H1 (cell line): ENCODE data around the gene H2BK1. TPM values are rescaled to one million over a fixed set of nuclear protein-coding genes. Genes with fewer than 3 reads are reported as not detected.

Experiments
- CTCF ChIA-PET: fragments of 300-600 bp; sonication (Branson Sonifier 250); formaldehyde crosslinking; loops from one replicate; lab custom pipeline; 2021; ENCODE audit not compliant: partially characterized antibody; lab: Charles Lee
- POLR2A ChIA-PET: fragments of 300-600 bp; sonication (Branson Sonifier 250); formaldehyde crosslinking; loops from one replicate; lab custom pipeline; 2021; ENCODE audit warnings: inconsistent platforms; ENCODE audit not compliant: partially characterized antibody; lab: Charles Lee
- DNase-seq, 2 experiments: peaks; one replicate each; pipeline versions ENCODE4 v3.0.0 to v3.0.0-alpha.2; 2010 to 2022; ENCODE audit warnings: low spot score in 2 of 2, low read depth in 1 of 2, mixed read lengths in 1 of 2
- FAIRE-seq: peaks from 2 replicates; lab custom pipeline; 2011; peaks lifted over from hg19 to GRCh38; lab: Jason Lieb, UNC
- H2AFZ ChIP-seq: 2 replicates; pipeline ENCODE4 v1.8.1; 2012; ENCODE audit warnings: low read length, inconsistent platforms
- H2AK5ac ChIP-seq: 2 replicates; pipeline ENCODE4 v1.6.1; 2013; ENCODE audit warnings: low read depth, low read length
- H2BK120ac ChIP-seq: replicated peaks from 2 replicates; pipeline ENCODE3; 2013; ENCODE audit warnings: low read depth, low read length, inconsistent platforms
- H2BK12ac ChIP-seq: 2 replicates; pipeline ENCODE4 v1.6.1; 2013; ENCODE audit warnings: low read depth, low read length
- H2BK15ac ChIP-seq: 2 replicates; pipeline ENCODE4 v1.6.1; 2013; ENCODE audit warnings: low read length
- H2BK20ac ChIP-seq: 2 replicates; pipeline ENCODE4 v1.6.1; 2013; ENCODE audit warnings: low read length
- H2BK5ac ChIP-seq: 2 replicates; pipeline ENCODE4 v1.6.1; 2013; ENCODE audit warnings: low read depth, low read length
- H3K14ac ChIP-seq: 2 replicates; pipeline ENCODE4 v1.6.1; 2013; ENCODE audit warnings: inconsistent platforms; ENCODE audit not compliant: insufficient read length
- H3K18ac ChIP-seq: 2 replicates; pipeline ENCODE4 v1.6.1; 2013; ENCODE audit warnings: low read length; ENCODE audit errors: extremely low read depth
- H3K23ac ChIP-seq: 2 replicates; pipeline ENCODE4 v1.6.1; 2013; ENCODE audit warnings: inconsistent platforms; ENCODE audit not compliant: insufficient read length
- H3K23me2 ChIP-seq: 2 replicates; pipeline ENCODE4 v1.6.1; 2013; ENCODE audit warnings: low read depth, low read length
- H3K27ac ChIP-seq: 2 replicates; pipeline ENCODE4 v1.6.1; 2011; ENCODE audit warnings: low read depth, low read length, inconsistent platforms
- H3K27me3 ChIP-seq, 4 experiments: replicated peaks in 1 of 4; 1 replicate in 1 of 4; 2 replicates in 3 of 4; pipeline versions ENCODE4 v1.6.1 to v1.8.1; 2011 to 2013; ENCODE audit warnings: low read length in 3 of 4, mild to moderate bottlenecking in 3 of 4, inconsistent platforms in 2 of 4, mixed read lengths in 2 of 4, moderate library complexity in 1 of 4; ENCODE audit not compliant: control insufficient read depth in 3 of 4, insufficient read depth in 3 of 4; ENCODE audit errors: extremely low read depth in 1 of 4
- H3K36me3 ChIP-seq, 4 experiments: 2 replicates each; pipeline versions ENCODE4 v1.6.1 to v1.8.1; 2011 to 2013; ENCODE audit warnings: mild to moderate bottlenecking in 4 of 4, low read length in 3 of 4, moderate library complexity in 2 of 4, control low read depth in 1 of 4, inconsistent platforms in 1 of 4; ENCODE audit not compliant: insufficient read depth in 4 of 4, control insufficient read depth in 2 of 4
- H3K4ac ChIP-seq: replicated peaks from 2 replicates; pipeline ENCODE3; 2013; ENCODE audit warnings: low read length, low read depth, mixed read lengths, inconsistent platforms; ENCODE audit not compliant: insufficient read length
- H3K4me1 ChIP-seq, 4 experiments: replicated peaks in 1 of 4; 1 replicate in 1 of 4; 2 replicates in 3 of 4; pipeline versions ENCODE4 v1.6.1 to v1.8.1; 2011 to 2013; ENCODE audit warnings: low read length in 3 of 4, inconsistent platforms in 2 of 4, mixed read lengths in 1 of 4; ENCODE audit not compliant: insufficient read depth in 4 of 4, control insufficient read depth in 3 of 4
- H3K4me2 ChIP-seq, 2 experiments: 2 replicates each; pipeline versions ENCODE4 v1.6.1 to v1.8.1; 2011 to 2013; ENCODE audit warnings: low read depth in 2 of 2, low read length in 2 of 2, control low read depth in 1 of 2, inconsistent platforms in 1 of 2, mild to moderate bottlenecking in 1 of 2; ENCODE audit not compliant: insufficient read depth in 1 of 2
- H3K4me3 ChIP-seq, 4 experiments: fragments of 200-600, 300-600 bp in 1 of 4; sonication (generic), shearing (Covaris generic), sonication (Bioruptor Twin) in 1 of 4; 2 replicates each; pipeline versions ENCODE4 v1.5.1 to v1.8.1; 2011 to 2016; ENCODE audit warnings: low read length in 4 of 4, low read depth in 3 of 4, control low read depth in 2 of 4, inconsistent platforms in 2 of 4, mild to moderate bottlenecking in 2 of 4, mixed read lengths in 1 of 4, moderate library complexity in 1 of 4; ENCODE audit not compliant: insufficient read depth in 2 of 4; ENCODE audit errors: extremely low read depth in 1 of 4
- H3K56ac ChIP-seq: replicated peaks from 2 replicates; pipeline ENCODE3; 2013; ENCODE audit warnings: low read depth, mild to moderate bottlenecking, mixed read lengths, low read length, inconsistent platforms; ENCODE audit not compliant: insufficient read length
- H3K79me1 ChIP-seq: 2 replicates; pipeline ENCODE4 v1.6.1; 2013; ENCODE audit warnings: low read depth, low read length, control low read depth
- H3K79me2 ChIP-seq, 2 experiments: 2 replicates each; pipeline versions ENCODE4 v1.6.1 to v1.8.1; 2012 to 2013; ENCODE audit warnings: low read length in 2 of 2, mild to moderate bottlenecking in 2 of 2, inconsistent platforms in 1 of 2; ENCODE audit not compliant: insufficient read depth in 2 of 2, control insufficient read depth in 1 of 2
- H3K9ac ChIP-seq, 4 experiments: replicated peaks in 1 of 4; 1 replicate in 1 of 4; 2 replicates in 3 of 4; pipeline versions ENCODE4 v1.6.1 to v1.8.1; 2011 to 2013; ENCODE audit warnings: low read depth in 3 of 4, low read length in 3 of 4, control low read depth in 2 of 4, mild to moderate bottlenecking in 2 of 4, moderate library complexity in 2 of 4, inconsistent platforms in 1 of 4; ENCODE audit errors: extremely low read depth in 1 of 4
- H3K9me3 ChIP-seq, 2 experiments: 2 replicates each; pipeline versions ENCODE4 v1.6.1 to v1.8.1; 2012 to 2013; ENCODE audit warnings: mild to moderate bottlenecking in 2 of 2, moderate library complexity in 2 of 2, control low read depth in 1 of 2, inconsistent platforms in 1 of 2, low read depth in 1 of 2, low read length in 1 of 2, mixed read lengths in 1 of 2; ENCODE audit not compliant: insufficient read depth in 2 of 2
- H4K20me1 ChIP-seq, 2 experiments: replicated peaks in 1 of 2; 2 replicates each; pipeline versions ENCODE3 to v1.8.1; 2011 to 2013; ENCODE audit warnings: inconsistent platforms in 2 of 2, low read length in 2 of 2, mild to moderate bottlenecking in 1 of 2; ENCODE audit not compliant: insufficient read depth in 2 of 2, control insufficient read depth in 1 of 2
- H4K5ac ChIP-seq: 2 replicates; pipeline ENCODE4 v1.6.1; 2013; ENCODE audit warnings: low read length, low read depth, mixed read lengths, inconsistent platforms; ENCODE audit not compliant: insufficient read length
- H4K8ac ChIP-seq: 2 replicates; pipeline ENCODE4 v1.8.0; 2013; ENCODE audit warnings: mild to moderate bottlenecking, moderate library complexity, low read length, inconsistent platforms; ENCODE audit not compliant: insufficient read depth; ENCODE audit errors: extremely low read depth
- H4K91ac ChIP-seq: replicated peaks from 2 replicates; pipeline ENCODE3; 2013; ENCODE audit warnings: low read length, mixed read lengths, inconsistent platforms; ENCODE audit not compliant: insufficient read length
- CEBPB ChIP-seq: IDR thresholded peaks from 2 replicates; pipeline ENCODE4 v1.6.1; 2012; ENCODE audit warnings: low read depth, low read length
- KDM1A ChIP-seq: fragments of 200-600, 300-600 bp; sonication (generic); IDR thresholded peaks from 2 replicates; pipeline ENCODE4 v1.7.1; 2016; ENCODE audit warnings: mild to moderate bottlenecking, low read length, borderline replicate concordance
- RAD21 ChIP-seq, 2 experiments: IDR thresholded peaks in 1 of 2; conservative IDR thresholded peaks in 1 of 2; 2 replicates each; pipeline ENCODE4 v1.6.1; 2011; ENCODE audit warnings: low read depth in 2 of 2, low read length in 2 of 2, improper control_type of control experiment in 1 of 2, inconsistent platforms in 1 of 2, mild to moderate bottlenecking in 1 of 2, moderate library complexity in 1 of 2
- SIN3A ChIP-seq, 2 experiments: IDR thresholded peaks in 1 of 2; conservative IDR thresholded peaks in 1 of 2; 2 replicates each; pipeline ENCODE4 v1.6.1; 2011 to 2012; ENCODE audit warnings: low read length in 2 of 2, improper control_type of control experiment in 1 of 2, low read depth in 1 of 2, mild to moderate bottlenecking in 1 of 2
- SIX5 ChIP-seq: IDR thresholded peaks from 2 replicates; pipeline ENCODE4 v1.6.1; 2011; ENCODE audit warnings: mild to moderate bottlenecking, low read depth, low read length
- WGBS, 2 experiments: shearing (Covaris generic) in 1 of 2; methylation state at CpG; one replicate each; pipeline versions ENCODE4 v1.1.6 to v1.1.7; 2013 to 2015; ENCODE audit warnings: low lambda C conversion rate in 2 of 2, mixed read lengths in 2 of 2, inconsistent platforms in 1 of 2, low coverage in 1 of 2, missing lambda C conversion rate in 1 of 2; ENCODE audit not compliant: insufficient replicate concordance in 2 of 2, insufficient coverage in 1 of 2, insufficient read length in 1 of 2; ENCODE audit errors: extremely low coverage in 1 of 2, missing lambda C conversion rate in 1 of 2; 5-methylcytosine and 5-hydroxymethylcytosine counted together
- polyA plus RNA-seq, 7 experiments: library from polyadenylated mRNA; depleted of rRNA in 3 of 7; stranded (reverse) in 5 of 7; unstranded in 2 of 7; fragments of >200 nt in 5 of 7; fragments of 200-250 nt in 2 of 7; gene quantifications; 1 replicate in 5 of 7; 2 replicates in 1 of 7; 4 replicates in 1 of 7; pipeline versions ENCODE4 v1.2.1 to v1.2.3, GENCODE V29; 2011 to 2013; ENCODE audit warnings: missing spikeins in 2 of 7, mixed read lengths in 2 of 7
- total RNA-seq: library from RNA; stranded (reverse); fragmentation: NEBNext Ultra II Directional; extraction: Animal tissue kit (Norgen Biotek cat#: 25700); gene quantifications from 2 replicates; pipeline ENCODE4 v1.2.1, GENCODE V29; 2021
- TF ChIP-seq, protein P1 (sequence below), 3 experiments: IDR thresholded peaks; 1 replicate in 2 of 3; 2 replicates in 1 of 3; pipeline versions ENCODE4 v1.5.1 to v1.6.1; 2011; ENCODE audit warnings: low read length in 3 of 3, mild to moderate bottlenecking in 3 of 3, inconsistent platforms in 2 of 3, low read depth in 1 of 3, moderate library complexity in 1 of 3; ENCODE audit not compliant: insufficient read depth in 1 of 3; ENCODE audit errors: control extremely low read depth in 1 of 3

H2BK1 gene
- total and polyA plus RNA-seq, 2 of the 8 experiments (the other 6 are each of a cell fraction or from before 2014, with no cell fraction given) = not detected

DNA sequence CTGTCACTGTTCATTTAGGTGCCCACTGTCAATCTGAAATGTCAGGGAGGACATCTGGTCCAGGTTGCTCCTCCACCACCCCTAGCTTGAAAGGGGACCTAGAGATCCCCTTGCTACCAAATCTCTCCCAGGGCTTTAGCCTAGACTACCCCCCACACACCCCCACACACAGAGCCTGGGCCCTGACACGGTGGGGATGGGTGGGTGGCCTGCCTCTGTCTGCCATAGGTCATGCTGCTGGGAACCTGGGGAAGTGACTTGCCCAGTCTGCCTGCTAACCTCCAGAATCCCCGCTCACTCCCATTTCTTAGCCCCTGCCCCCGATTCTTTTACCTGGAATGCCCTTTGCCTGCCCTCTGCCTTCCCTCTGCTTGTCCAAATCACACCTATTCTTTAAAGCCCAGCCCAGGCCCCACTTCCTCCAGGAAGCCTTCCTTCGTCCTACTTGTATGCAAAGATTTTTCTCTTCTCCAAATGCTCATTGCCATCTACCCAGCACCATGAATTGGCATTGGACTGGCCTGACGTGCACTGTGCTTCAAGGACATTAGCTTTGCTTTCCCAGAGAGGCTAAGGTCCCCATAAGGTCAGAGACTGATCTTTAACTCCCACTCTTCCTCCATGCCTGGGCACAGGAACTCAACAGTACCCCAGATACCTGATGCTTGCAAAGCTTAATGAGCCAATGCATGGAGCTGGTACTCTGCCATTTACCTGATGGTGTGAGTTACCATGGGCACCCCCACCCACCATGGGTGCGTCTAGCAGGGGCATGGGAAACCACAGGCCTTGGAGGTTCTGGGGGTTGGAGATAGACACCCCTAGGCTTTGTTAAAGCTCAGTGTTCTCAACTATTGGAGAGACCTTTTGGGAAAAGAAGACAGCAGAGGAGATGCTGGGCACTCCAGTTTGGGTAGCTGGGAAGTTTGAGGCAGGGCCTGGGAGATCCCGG lies 40.2 kb upstream of the H2BK1 start:
- ChIA-PET POLR2A (interaction anchor here (0.7 to 3.1 kb wide), 3 partner anchors 9 to 27 kb away, joined by 3 to 22 read pairs (median 5); partner anchors contain the start of gene CHPF2), CTCF (interaction anchor here (0.7 to 3.3 kb wide), 9 partner anchors 9 to 120 kb away, joined by 3 to 14 read pairs (median 4); no protein-coding TSS in a partner anchor)
- Histone ChIP-seq H4K8ac (no peak overlapping the region; the same call in none of the 2 replicates), H3K36me3 (no peaks in the 10 kb centered on the region), H3K18ac (peak overlapping the region; percentile 78; the same call in 1 of the 2 replicates), H3K79me1 (no peaks in the 10 kb centered on the region), H2BK12ac (peak overlapping the region; percentile 96; the same call in 1 of the 2 replicates), H3K23me2 (peaks cover 29% of the 10 kb centered on the region), H2BK5ac (peak overlapping the region; percentile 26; the same call in 1 of the 2 replicates), H3K23ac (no peak overlapping the region), H3K79me2 (no peaks in the 10 kb centered on the region), H2BK120ac (no peak overlapping the region), H3K14ac (no peak overlapping the region), H3K4me2 (peak overlapping the region; percentile 77 to 99; a peak in 3 of 4 replicates), H4K91ac (peak overlapping the region; percentile 8), H2BK20ac (peak overlapping the region; percentile 43), H4K5ac (no peak overlapping the region), H2AFZ (no peak overlapping the region), H3K27me3 (peaks cover 20 to 71% (median 60%) of the 10 kb centered on the region in 4 experiments), H3K4me3 (no peak overlapping the region; a peak in 3 of 8 replicates), H3K9me3 (no peaks in the 10 kb centered on the region), H3K4me1 (peaks cover 0 to 56% (median 38%) of the 10 kb centered on the region in 4 experiments; a peak in 6 of 7 replicates), H2BK15ac (0 out of 2 replicates have a peak overlapping the region, but pooled peaks have one; percentile 88), H2AK5ac (peak overlapping the region; percentile 93), H3K4ac (peak overlapping the region; percentile 64), H3K9ac (no peak overlapping the region; a peak in 1 of 7 replicates), H4K20me1 (peaks cover 1 to 9% of the 10 kb centered on the region in 2 experiments), H3K56ac (no peak overlapping the region), H3K27ac (no peak overlapping the region)
- FAIRE-seq = no peak
- DNase-seq = no peak
- WGBS, 2 experiments = 70% methylated on average over 7 of the region's 7 CpGs; no CpG with 5 or more reads in 1 of the 2 experiments
- TF ChIP-seq CEBPB = no peak
- no peak for TF ChIP-seq KDM1A
- TF ChIP-seq SIX5 = no peak
- no peak for TF ChIP-seq RAD21 (IDR thresholded peaks at IDR 0.05 in 1 of 2, conservative IDR thresholded peaks at IDR 0.05 in 1 of 2; ENCODE audit: low read depth in 2 of 2, low read length in 2 of 2)
- TF ChIP-seq, protein P1, sequence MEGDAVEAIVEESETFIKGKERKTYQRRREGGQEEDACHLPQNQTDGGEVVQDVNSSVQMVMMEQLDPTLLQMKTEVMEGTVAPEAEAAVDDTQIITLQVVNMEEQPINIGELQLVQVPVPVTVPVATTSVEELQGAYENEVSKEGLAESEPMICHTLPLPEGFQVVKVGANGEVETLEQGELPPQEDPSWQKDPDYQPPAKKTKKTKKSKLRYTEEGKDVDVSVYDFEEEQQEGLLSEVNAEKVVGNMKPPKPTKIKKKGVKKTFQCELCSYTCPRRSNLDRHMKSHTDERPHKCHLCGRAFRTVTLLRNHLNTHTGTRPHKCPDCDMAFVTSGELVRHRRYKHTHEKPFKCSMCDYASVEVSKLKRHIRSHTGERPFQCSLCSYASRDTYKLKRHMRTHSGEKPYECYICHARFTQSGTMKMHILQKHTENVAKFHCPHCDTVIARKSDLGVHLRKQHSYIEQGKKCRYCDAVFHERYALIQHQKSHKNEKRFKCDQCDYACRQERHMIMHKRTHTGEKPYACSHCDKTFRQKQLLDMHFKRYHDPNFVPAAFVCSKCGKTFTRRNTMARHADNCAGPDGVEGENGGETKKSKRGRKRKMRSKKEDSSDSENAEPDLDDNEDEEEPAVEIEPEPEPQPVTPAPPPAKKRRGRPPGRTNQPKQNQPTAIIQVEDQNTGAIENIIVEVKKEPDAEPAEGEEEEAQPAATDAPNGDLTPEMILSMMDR (IDR thresholded peaks at IDR 0.05; ENCODE audit: control extremely low read depth in 1 of 3, insufficient read depth in 1 of 3, low read depth in 1 of 3, low read length in 3 of 3) = no peak
- no peak for TF ChIP-seq SIN3A (conservative IDR thresholded peaks at IDR 0.05 in 1 of 2, IDR thresholded peaks at IDR 0.05 in 1 of 2; ENCODE audit: low read depth in 1 of 2, low read length in 2 of 2)
